ENCODE data around the gene MYO6. TPM values are rescaled to one million over a fixed set of nuclear protein-coding genes. Genes with fewer than 3 reads are reported as not detected.

Gene MYO6
- total RNA-seq, 1 experiment from 2014 or later: 44.1 TPM

DNA sequence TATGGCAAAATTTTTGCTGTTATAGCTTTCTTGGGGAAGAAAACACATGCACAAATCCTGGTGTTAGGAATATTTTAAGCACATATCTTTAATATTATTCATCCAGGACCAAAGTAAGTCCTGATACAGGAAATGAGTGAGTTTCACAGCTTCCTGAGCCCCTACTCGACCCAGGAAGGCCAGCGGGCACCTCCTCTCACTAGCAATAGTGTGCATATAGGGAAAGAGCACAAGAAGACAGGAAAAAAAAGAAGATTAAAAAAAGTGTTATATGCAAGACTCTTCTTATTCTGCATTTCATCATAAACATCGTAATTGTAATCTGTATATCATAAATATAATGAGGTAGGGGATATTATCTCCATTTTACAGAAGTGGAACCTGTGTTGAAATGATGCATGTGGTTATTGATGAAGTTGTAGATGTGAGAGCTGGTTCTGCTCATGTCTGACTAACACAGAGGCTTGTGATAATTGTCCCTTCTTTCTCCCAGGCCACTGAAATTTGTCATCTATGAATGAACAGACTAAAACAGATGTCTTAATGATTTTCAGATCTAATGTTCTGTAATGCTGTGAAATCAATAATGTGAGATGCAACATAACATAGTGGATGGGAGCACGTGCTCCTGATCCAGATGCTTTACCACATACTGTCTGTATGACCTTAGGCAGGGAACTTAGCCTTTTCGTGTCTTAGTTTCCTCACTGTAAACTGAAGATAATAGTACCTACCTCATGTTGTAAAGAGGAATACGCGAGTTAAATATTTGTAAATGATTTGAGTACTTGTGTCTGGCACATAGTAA lies 101.2 kb downstream of the MYO6 start:
- Histone ChIP-seq H2AFZ (ENCODE audit: low read depth, low read length, poor library complexity, severe bottlenecking) (no peak overlapping the region), H3K36me3 (ENCODE audit: control insufficient read depth in 1 of 2, insufficient read depth in 2 of 2, low read length in 2 of 2) (no peaks in the 10 kb centered on the region; a peak in 1 of 4 replicates), H3K27ac (ENCODE audit: low read depth, low read length) (peak overlapping the region; percentile 30; the same call in 1 of the 2 replicates), H3K4me1 (ENCODE audit: control insufficient read depth in 1 of 2, insufficient read depth in 2 of 2, low read length in 2 of 2) (peaks cover 21 to 28% of the 10 kb centered on the region in 2 experiments), H3K79me2 (ENCODE audit: insufficient read depth, low read length) (no peaks in the 10 kb centered on the region), H3K9me2 (ENCODE audit: insufficient read depth) (no peaks in the 10 kb centered on the region), H3K9me3 (ENCODE audit: control insufficient read depth in 1 of 2, insufficient read depth in 1 of 2, low read depth in 1 of 2, low read length in 2 of 2) (no peaks in the 10 kb centered on the region), H3K4me3 (replicated peaks in 1 of 2; ENCODE audit: low read depth in 1 of 2, low read length in 2 of 2) (no peak overlapping the region), H3K4me2 (ENCODE audit: low read length) (peak overlapping the region; percentile 5; the same call in 1 of the 2 replicates), H4K20me1 (ENCODE audit: insufficient read depth) (0 out of 2 replicates have a peak, but pooled peaks cover 6% of the 10 kb centered on the region), H3K9ac (ENCODE audit: low read length) (no peak overlapping the region), H3K27me3 (ENCODE audit: insufficient read depth, low read length) (no peaks in the 10 kb centered on the region)
- intact Hi-C loops (cut with micrococcal nuclease): no loop called here
- ChIA-PET CTCF (no interaction called here), RAD21 (ENCODE audit: low non-redundant PET in 1 of 2, low total read pairs in 2 of 2, uncharacterized antibody in 2 of 2, unreplicated experiment in 2 of 2) (no interaction called here), POLR2A (no interaction called here)
- no peak for ATAC-seq
- no peak for TF ChIP-seq ZNF274 (IDR thresholded peaks at IDR 0.05; ENCODE audit: low read depth, low read length)
- 0 out of 2 replicates have a peak, but pooled peaks have one; percentile 4 for TF ChIP-seq SP1 (IDR thresholded peaks at IDR 0.05; ENCODE audit: low read depth)
- no peak for DNase-seq (ENCODE audit: low read depth, low spot score)
- BruUV-seq (replicated peaks): no TSS peak

DNA sequence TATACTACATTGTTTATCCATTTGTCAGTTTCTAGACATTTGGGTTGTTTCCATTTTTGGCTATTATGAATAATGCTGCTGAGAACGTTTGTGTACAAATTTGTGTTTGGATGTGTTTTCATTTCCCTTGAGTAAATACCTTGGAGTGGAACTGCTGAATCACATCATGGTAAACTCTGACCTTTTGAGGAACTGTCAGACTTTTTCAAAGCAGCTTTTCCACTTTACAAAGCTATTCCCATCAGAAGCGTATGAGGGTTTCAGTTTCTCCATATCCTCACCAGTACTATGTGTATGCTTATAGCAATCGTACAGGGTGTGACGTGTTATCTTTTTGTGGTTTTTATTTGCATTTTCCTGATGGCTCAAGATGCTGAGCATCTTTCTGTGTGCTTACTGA lies 103.7 kb downstream of the MYO6 start:
- DNase-seq (ENCODE audit: low read depth, low spot score) (no peak), ATAC-seq (no peak)
- H3K4me3 ChIP-seq (replicated peaks in 1 of 2; ENCODE audit: low read depth in 1 of 2, low read length in 2 of 2): no peak overlapping the region
- H3K27ac ChIP-seq (ENCODE audit: low read depth, low read length): no peak overlapping the region
- ChIA-PET CTCF (no interaction called here), POLR2A (no interaction called here), RAD21 (ENCODE audit: low non-redundant PET in 1 of 2, low total read pairs in 2 of 2, uncharacterized antibody in 2 of 2, unreplicated experiment in 2 of 2) (no interaction called here)
- intact Hi-C loops (cut with micrococcal nuclease): no loop called here
- H3K9me2 ChIP-seq (ENCODE audit: insufficient read depth): no peaks in the 10 kb centered on the region
- H3K4me1 ChIP-seq (ENCODE audit: control insufficient read depth in 1 of 2, insufficient read depth in 2 of 2, low read length in 2 of 2): peaks cover 23 to 28% of the 10 kb centered on the region in 2 experiments
- H3K36me3 ChIP-seq (ENCODE audit: control insufficient read depth in 1 of 2, insufficient read depth in 2 of 2, low read length in 2 of 2): peaks cover 0 to 3% of the 10 kb centered on the region in 2 experiments; a peak in 1 of 4 replicates
- TF ChIP-seq, protein P1, sequence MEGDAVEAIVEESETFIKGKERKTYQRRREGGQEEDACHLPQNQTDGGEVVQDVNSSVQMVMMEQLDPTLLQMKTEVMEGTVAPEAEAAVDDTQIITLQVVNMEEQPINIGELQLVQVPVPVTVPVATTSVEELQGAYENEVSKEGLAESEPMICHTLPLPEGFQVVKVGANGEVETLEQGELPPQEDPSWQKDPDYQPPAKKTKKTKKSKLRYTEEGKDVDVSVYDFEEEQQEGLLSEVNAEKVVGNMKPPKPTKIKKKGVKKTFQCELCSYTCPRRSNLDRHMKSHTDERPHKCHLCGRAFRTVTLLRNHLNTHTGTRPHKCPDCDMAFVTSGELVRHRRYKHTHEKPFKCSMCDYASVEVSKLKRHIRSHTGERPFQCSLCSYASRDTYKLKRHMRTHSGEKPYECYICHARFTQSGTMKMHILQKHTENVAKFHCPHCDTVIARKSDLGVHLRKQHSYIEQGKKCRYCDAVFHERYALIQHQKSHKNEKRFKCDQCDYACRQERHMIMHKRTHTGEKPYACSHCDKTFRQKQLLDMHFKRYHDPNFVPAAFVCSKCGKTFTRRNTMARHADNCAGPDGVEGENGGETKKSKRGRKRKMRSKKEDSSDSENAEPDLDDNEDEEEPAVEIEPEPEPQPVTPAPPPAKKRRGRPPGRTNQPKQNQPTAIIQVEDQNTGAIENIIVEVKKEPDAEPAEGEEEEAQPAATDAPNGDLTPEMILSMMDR (IDR thresholded peaks at IDR 0.05 in 2 of 3, conservative IDR thresholded peaks at IDR 0.05 in 1 of 3; ENCODE audit: borderline replicate concordance in 1 of 3, insufficient read depth in 1 of 3, low read depth in 2 of 3, low read length in 2 of 3): no peak
- no peak for TF ChIP-seq EZH2 (IDR thresholded peaks at IDR 0.05)
- H4K20me1 ChIP-seq (ENCODE audit: insufficient read depth): 0 out of 2 replicates have a peak, but pooled peaks cover 6% of the 10 kb centered on the region
- H3K9me3 ChIP-seq (ENCODE audit: control insufficient read depth in 1 of 2, insufficient read depth in 1 of 2, low read depth in 1 of 2, low read length in 2 of 2): no peaks in the 10 kb centered on the region
- H3K4me2 ChIP-seq (ENCODE audit: low read length): peak overlapping the region; percentile 16; the same call in 1 of the 2 replicates
- H3K9ac ChIP-seq (ENCODE audit: low read length): no peak overlapping the region
- H2AFZ ChIP-seq (ENCODE audit: low read depth, low read length, poor library complexity, severe bottlenecking): no peak overlapping the region
- H3K79me2 ChIP-seq (ENCODE audit: insufficient read depth, low read length): no peaks in the 10 kb centered on the region
- no peaks in the 10 kb centered on the region for H3K27me3 ChIP-seq (ENCODE audit: insufficient read depth, low read length)
- BruUV-seq (replicated peaks): no TSS peak

Data from HCT116 (cell line).